Activated CD8-positive, alpha-beta memory T cell treated with anti-CD3 and anti-CD28 coated beads for 1 hour (primary cell): Measurements from ENCODE around the gene GPATCH1.
"Not testable (repeated sequence)": the region's sequence is repeated elsewhere in the genome, so short reads cannot be mapped to it uniquely, and the experiment has no call there.

Source experiments
- DNase-seq, 2 donors: peaks; one replicate each; pipeline ENCODE4 v3.0.0-alpha.2; 2020; ENCODE audit warnings: low read depth in 1 of 2; ENCODE audit errors: extremely low read depth in 1 of 2

GPATCH1 gene

GRCh38 chr19:33156334-33156733 lies 75.4 kb downstream of the GPATCH1 start:
- DNase-seq, result no peak

GRCh38 chr19:33157906-33158305 lies 76.9 kb downstream of the GPATCH1 start:
- no peak for DNase-seq

DNA sequence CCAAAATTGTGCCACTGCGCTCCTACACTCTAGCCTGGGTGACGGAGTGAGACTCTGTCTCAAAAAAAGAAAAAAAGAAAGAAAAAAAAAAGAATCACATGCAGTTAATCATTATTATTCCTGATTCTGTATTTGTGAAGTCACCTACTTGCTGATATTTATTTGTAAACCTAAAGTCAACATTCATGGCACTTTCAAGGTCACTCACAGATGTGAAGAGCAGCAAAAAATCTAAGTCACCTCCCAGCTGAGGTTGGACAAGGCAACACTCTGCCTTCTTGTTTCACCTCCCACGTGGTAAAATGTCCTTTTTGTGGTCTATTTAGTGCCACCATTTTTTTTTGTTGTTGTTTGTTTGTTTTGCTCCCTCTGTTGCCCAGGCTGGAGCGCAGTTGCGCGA lies 77.4 kb downstream of the GPATCH1 start:
- DNase-seq, result no peak

DNA sequence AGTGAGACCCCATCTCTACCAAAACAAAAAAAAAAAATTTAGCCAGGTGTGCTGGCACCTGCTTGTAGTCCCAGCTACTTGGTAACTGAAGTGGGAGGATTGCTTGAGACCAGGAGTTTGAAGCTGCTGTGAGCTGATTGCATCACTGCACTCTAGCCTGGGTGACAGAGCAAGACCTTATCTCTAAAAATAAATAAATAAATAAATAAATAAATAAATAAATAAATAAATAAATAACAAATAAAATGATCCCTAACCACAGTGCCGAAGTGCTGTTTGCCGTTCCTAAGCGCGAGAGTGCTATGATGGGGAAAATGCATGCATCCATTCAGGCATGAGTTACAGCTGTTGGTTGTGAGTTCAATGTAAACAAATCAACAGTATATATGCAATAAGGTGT lies 78.2 kb downstream of the GPATCH1 start:
- DNase-seq, result no peak

DNA sequence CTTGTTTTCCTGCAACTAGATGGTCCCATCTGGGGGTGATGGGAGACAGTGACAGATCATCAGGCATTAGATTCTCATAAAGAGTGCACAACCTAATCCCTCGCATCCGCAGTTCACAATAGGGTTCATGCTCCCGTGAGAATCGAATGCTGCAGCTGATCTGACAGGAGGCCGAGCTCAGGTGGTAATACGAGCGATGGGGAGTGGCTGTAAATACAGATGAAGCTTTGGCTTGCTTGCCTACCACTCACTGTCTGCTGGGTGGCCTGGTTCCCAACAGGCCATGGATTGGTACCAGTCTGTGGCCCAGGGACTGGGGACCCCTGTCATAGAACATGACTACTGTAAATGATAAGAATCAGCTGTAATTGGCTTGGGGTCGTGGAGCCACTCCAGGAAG lies 78.9 kb downstream of the GPATCH1 start:
- DNase-seq, result no peak

DNA sequence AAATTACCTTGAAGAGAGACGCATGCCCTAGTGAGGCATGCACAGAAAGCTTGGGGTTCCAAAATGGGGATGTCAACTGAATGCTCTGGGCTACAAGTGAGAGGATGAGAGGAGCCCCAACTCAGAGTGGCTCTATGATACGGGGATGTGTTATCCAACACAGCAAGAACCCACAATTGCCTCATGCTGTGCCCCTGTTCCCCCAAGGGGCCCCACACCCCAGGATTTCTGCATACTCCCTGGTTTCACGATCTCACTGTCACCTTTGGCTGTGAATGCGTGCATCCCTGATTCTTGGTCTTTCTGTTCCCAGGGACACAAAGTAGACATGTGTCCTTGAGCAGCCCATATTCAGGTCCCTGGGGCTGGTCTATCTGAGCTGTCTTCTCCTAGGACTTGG lies 80.2 kb downstream of the GPATCH1 start:
- DNase-seq, result no peak

- no peak for DNase-seq
Observed at GRCh38 chr19:33163481-33163880, 82.5 kb downstream of the GPATCH1 start.

- not testable (repeated sequence) for DNase-seq
Observed at GRCh38 chr19:33166037-33166436, 85.1 kb downstream of the GPATCH1 start.

GRCh38 chr19:33167438-33167837 lies 86.5 kb downstream of the GPATCH1 start:
- no peak for DNase-seq

DNA sequence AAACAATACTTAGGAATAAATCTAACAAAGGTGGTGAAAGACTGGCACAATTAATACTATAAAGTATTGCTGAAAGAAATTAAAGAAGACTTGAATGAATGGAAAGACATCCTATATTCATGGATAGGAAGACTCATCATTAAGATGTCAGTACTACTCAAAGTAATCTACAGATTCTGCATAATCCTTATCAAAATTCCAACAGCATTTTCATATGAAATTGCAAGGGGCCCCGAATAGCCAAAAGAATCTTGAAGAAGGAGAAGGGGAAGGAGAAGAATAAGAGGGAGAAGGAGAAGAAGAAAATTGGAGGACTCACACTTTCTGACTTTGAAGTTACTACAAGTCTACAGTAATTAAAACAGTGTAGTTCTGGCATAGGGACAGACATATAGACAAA lies 87.5 kb downstream of the GPATCH1 start:
- no peak for DNase-seq

DNA sequence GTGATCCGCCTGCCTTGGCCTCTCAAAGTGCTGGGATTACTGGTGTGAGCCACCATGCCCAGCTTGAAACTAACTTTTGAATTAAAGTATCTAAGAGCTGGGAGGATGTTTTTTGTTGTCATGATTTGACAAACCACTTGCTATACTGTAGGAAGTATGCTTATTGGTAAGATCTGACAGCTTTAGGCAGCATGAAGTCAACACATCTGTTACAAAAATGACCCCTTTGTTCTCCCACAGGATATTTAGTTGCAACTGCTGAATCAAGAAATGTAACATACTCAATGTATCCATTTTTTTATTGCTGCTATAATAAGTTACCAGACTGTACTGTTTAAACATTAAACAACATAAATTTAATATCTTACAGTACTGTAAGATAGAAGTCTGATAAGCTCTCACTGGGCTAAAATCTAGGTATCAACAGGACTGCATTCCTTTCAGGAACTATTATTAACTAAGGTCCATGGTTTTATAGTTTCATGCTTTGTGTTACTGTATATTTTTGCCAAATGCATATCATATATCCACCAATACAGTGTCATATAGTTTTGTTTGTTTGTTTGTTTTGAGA lies 90.3 kb downstream of the GPATCH1 start:
- DNase-seq, result no peak

- no peak for DNase-seq
Observed at GRCh38 chr19:33171916-33172359, 91.0 kb downstream of the GPATCH1 start.

- DNase-seq, result no peak
Observed at GRCh38 chr19:33174186-33174585, 93.2 kb downstream of the GPATCH1 start.

DNA sequence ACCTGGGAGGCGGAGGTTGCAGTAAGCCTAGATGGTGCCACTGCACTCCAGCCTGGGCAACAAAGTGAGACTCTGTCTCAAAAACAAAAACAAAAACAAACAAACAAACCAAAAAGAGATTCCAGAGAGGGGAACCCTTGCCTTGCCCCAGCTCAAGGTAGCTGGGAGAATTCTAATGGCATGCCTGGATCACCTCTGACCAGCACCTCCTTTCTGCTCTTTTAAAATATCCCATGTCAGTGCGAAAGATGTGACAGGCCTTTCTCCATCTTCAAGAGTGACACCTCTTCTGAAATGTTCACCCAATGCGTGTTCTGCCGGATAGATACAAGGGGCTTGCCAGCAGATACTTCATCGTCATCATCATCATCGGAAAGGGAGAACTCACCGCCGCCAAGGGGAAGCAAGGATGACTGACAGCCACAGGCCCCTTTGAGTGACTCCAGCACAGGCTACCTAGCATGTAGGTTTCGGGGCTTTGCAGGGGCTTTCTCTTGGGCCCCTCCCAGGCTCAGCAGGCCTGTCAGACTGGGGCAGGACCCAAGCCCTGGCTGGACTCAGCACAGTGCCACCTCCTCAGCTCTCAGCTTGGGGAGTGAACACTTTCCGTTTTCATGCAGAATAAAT lies 94.3 kb downstream of the GPATCH1 start:
- DNase-seq, result no peak

- DNase-seq, result no peak
Observed at GRCh38 chr19:33175886-33176669, 95.1 kb downstream of the GPATCH1 start.

GRCh38 chr19:33176670-33177416 lies 95.9 kb downstream of the GPATCH1 start:
- DNase-seq, result peak; percentile 78 to 87

DNA sequence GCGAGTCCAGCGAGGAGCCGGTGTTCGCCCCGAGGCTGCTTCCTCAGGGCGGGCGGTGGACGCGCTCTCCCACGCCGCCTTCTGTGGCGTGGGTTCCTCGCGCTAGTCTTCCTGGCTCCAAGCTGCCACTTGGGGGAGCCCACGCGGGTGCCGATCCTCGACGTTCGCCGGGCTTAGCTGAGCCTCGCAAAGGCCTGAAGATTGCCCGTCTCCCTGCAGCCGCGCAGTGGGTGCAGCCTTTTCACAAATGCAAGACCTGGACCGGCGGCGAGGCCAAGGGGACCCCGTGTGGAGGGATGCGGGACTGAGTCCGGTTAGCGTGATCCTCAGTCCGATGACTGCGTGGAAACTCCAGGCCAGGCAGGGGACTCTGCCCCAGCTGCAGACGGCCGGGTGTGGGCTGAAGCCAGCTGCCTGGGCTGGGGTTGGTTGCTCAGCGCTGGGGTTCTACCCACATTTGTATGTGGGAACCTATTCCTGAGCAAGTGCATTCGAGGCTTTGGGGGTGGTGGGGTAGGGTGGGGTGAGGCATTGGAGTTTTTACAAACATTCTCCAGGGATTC lies 96.5 kb downstream of the GPATCH1 start:
- DNase-seq, result peak; percentile 55 to 61
